GM19023 (cell line): ENCODE results near the gene NPS.

ENCODE experiments used
- ATAC-seq: cut with Tn5 transposase; IDR thresholded peaks from one replicate; pipeline ENCODE4 v1.9.1; 2021; ENCODE audit warnings: mild to moderate bottlenecking, moderate library complexity; ENCODE audit not compliant: unreplicated experiment

Gene NPS

GRCh38 chr10:127556916-127557315, 7.8 kb downstream of the NPS start:
- ATAC-seq, result no peak

DNA sequence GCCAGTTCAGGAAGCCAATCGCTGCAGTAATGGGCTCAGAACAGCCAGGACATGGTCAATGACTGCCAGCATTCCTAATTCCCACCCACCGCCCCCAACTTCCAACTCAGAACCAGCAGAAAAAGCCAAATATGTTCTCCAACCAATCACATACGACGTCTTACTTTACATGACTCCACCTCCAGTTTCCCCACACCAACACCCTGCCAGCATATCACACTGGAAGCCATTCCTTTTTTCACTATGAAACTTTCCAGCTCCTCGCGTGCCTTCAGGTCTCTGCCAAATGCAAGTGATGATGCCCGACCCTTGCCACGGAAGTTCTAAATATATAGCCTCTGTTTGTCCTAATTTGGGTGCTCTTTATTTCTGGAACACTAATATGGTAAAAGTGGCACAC, 12.5 kb downstream of the NPS start:
- no peak for ATAC-seq

DNA sequence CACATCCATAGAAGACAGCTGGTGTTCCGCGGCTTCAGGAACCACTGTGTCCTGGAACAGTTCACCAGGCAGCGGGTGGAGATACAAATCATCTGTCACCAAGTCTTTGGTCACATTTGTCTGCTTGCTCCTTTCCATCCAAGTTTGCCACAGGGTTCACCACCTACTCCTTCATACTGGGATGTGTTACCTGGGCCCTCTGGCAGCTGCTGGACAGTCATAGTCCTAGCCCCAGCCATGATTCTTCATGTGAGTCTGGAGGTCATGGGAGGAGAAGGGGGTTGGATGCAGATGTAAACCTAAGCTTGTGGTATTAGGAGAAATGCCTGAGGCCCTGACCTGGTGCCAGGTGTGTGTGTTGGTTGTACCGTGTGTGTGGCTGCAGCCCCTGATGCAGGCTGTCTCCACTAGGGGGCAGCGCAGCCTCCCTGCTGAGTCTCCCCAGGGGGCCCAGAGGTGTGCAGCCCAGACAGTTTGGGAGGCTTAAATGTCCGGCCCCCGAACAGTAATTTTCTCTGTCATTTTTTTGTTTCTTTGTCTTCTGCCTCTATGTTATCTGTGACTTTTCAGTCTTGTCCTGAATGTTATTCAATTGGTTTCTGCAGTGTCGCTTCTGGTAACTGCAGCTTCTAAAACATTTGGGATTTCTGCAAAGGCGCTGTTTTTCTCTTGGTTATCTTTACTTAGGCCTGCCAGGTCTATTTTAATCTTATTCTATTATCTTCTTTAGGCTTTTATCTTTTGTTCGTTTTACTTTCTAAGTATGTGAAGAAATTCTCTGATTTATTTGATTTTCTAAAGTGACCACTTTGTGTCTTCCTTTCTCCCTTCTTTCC, 14.8 kb downstream of the NPS start:
- ATAC-seq, result no peak

GRCh38 chr10:127564644-127565043, 15.5 kb downstream of the NPS start:
- ATAC-seq, result no peak

GRCh38 chr10:127565583-127565982, 16.5 kb downstream of the NPS start:
- ATAC-seq, result no peak

GRCh38 chr10:127569210-127569609, 20.1 kb downstream of the NPS start:
- no peak for ATAC-seq

- no peak for ATAC-seq
These were observed 20.9 kb downstream of the NPS start for GRCh38 chr10:127570036-127570435.

- no peak for ATAC-seq
These were observed 22.3 kb downstream of the NPS start for GRCh38 chr10:127571386-127571785.

DNA sequence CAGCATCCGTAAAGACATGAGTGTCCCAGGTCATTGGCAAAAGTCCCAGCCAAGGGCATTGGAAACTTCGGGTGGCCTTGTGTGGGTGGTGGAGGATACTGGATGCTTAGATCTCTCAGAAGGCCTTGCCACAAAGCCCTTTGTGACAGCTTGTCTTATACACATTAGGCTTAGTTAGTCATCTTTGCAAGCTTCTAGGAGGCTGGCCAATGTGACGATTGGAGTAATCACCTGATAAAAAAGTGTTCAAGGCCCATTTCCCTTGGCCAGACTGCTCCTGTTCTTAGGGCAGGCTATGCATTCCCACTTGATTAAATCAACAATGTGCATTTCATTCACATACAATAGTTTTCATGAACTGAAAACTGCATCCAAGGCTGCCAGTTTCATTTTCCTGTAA, 26.9 kb downstream of the NPS start:
- ATAC-seq, result no peak

DNA sequence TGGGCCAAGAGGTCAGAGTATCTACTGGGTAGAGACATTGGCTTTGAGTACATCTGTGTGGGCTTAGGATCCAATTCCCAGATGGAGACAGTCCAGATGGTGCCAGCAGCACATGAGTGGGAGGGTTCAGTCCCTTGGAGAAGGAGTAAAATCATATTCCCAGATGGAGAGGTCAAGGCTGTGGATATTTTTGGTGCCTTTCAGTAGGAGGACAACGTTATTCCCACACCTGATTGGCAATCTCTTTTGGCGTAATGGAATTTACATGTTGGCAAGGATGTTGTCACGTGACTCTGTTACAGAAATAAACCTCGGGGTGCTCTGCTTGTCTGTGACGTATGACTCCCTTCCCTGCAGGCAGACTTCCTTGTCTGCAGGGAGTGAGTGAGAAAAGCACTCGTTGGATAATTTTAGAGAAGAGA, 27.6 kb downstream of the NPS start:
- no peak for ATAC-seq

GRCh38 chr10:127577376-127578258, 28.5 kb downstream of the NPS start:
- ATAC-seq, result no peak

GRCh38 chr10:127578259-127578960, 29.3 kb downstream of the NPS start:
- no peak for ATAC-seq

DNA sequence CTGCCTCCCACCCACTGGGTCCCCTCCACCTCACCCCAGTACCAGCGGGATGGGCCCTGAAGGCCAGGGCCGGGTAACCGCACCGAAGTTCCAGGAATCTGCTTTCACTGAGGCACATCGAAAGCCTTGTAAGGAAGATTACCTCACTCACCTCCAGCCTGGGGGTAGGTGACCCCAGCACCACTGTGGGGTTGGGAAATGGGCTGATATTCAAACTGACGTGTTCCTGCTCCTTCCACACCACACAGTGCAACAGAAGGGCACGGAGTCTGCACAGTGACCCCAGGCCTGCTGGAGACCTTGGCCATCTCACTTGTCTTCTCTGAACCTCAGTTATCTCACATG, 29.8 kb downstream of the NPS start:
- ATAC-seq, result no peak

DNA sequence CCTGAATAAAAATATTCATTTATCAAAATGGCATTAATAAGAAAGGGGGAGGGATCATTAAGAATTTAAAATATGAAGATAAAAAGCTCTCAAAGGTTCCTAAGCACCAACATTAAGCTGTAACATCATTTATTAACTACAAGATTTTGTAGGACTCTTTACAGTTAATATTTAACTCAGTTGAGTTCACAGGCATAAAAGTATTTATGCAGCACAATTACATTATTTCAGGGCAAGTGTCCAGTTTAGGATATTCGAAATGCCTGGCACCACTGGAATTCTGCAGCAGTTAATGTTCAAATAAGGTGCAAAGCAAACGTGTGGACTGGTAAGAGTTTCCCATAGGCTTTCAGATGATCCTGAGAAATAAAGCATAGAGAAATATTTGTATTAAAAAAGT, 30.5 kb downstream of the NPS start:
- ATAC-seq, result no peak

GRCh38 chr10:127580822-127581221, 31.7 kb downstream of the NPS start:
- ATAC-seq, result no peak

DNA sequence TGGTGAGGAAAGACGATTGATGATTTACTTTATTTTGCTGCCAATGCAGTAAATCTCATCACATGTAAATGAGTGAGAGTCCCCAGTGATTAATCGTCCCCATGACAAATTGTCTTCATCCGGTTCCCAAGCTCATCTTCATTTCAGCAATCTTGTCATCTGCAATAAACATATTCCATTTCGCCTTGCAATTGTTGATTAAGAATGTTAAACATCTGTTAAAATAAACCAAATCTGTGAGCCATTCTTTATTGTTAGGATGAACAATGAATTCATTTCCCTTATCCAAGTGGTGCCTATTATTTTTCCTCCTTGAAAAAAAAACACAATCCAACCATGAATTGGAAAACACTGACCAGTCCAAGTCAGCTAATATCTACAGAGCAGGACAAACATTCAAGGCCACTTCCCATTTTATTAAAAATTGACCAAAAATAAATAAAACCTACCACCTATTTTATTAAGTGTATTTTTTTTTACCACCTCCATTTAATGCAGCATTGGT, 36.5 kb downstream of the NPS start:
- no peak for ATAC-seq

GRCh38 chr10:127587668-127588365, 38.7 kb downstream of the NPS start:
- no peak for ATAC-seq

- no peak for ATAC-seq
These were observed 43.5 kb downstream of the NPS start for GRCh38 chr10:127592586-127592985.

DNA sequence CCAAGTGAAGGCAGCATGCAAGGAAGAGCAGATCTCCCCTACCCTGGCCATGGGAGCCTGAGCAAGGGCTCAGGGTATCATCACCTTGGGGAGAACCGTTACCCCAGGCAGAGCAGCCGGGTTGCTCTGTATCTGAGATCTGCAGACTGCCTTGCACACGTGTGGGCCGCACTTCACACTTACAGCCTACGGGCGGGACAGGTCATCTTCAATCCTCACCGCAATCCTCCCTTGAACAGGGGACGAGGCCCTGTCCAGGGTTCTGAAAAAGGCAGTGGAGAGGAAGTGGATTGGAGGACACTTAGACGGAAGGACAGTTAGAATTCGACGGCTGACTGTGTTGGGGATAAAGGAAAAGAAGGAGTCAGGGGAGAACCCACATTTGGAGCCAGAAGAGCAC, 51.4 kb downstream of the NPS start:
- no peak for ATAC-seq
